Activated CD4-positive, alpha-beta T cell treated with anti-CD3 and anti-CD28 coated beads for 36 hours (primary cell): ENCODE measurements around the gene OSBP2. TPM values are rescaled to one million over a fixed set of nuclear protein-coding genes. Genes with fewer than 3 reads are reported as not detected.

Source experiments
- ATAC-seq: fragments of 200-7000 bp; cut with Tn5 transposase; one replicate; pipeline ENCODE4 v1.10.0; 2021; ENCODE audit warnings: mild to moderate bottlenecking, moderate library complexity
- CTCF ChIA-PET: fragments of 350-600 bp; sonication (Branson Sonifier 250); formaldehyde crosslinking; loops from one replicate; lab custom pipeline; 2021; ENCODE audit warnings: antibody characterized with exemption; lab: Charles Lee
- POLR2A ChIA-PET: fragments of 350-600 bp; sonication (Branson Sonifier 250); formaldehyde crosslinking; loops from one replicate; lab custom pipeline; 2021; ENCODE audit warnings: antibody characterized with exemption, inconsistent platforms; lab: Charles Lee
- DNase-seq: peaks from one replicate; pipeline ENCODE4 v3.0.0-alpha.2; 2020
- H3K27ac Mint-ChIP-seq: one replicate; pipeline ENCODE4 v1.8.0; 2021; ENCODE audit warnings: mixed read lengths
- H3K27me3 Mint-ChIP-seq: one replicate; pipeline ENCODE4 v1.8.0; 2021; ENCODE audit warnings: mixed read lengths
- H3K36me3 Mint-ChIP-seq: one replicate; pipeline ENCODE4 v1.8.0; 2021; ENCODE audit warnings: low read depth, mixed read lengths
- H3K4me1 Mint-ChIP-seq: one replicate; pipeline ENCODE4 v1.8.0; 2021; ENCODE audit warnings: mixed read lengths
- H3K4me3 Mint-ChIP-seq: one replicate; pipeline ENCODE4 v1.8.0; 2021; ENCODE audit warnings: mild to moderate bottlenecking, moderate library complexity, mixed read lengths
- H3K9me3 Mint-ChIP-seq: one replicate; pipeline ENCODE4 v1.8.0; 2021; ENCODE audit warnings: low read depth, mixed read lengths
- intact Hi-C, 2 experiments: fragments of 100-400 bp; cut with DNase I in 1 of 2; cut with micrococcal nuclease in 1 of 2; formaldehyde crosslinking; loops; one replicate each; pipeline versions ENCODE4 v1.14.2 to v1.15.1; 2022 to 2024; cut with DNase I, micrococcal nuclease
- total RNA-seq, 2 experiments: library from RNA; stranded (reverse); gene quantifications; one replicate each; pipeline ENCODE4 v1.2.3, GENCODE V29; 2021

Gene OSBP2
- total RNA-seq, 2 experiments from 2014 or later: 1.2 to 1.4 TPM

- intact Hi-C loops: no loop called here
- ChIA-PET POLR2A (no interaction called here), CTCF (interaction anchor here (1.4 kb wide), 1 partner anchor 50 kb away, joined by 3 read pairs; no protein-coding TSS in a partner anchor)
- Mint-ChIP-seq H3K4me1 (no peaks in the 10 kb centered on the region), H3K36me3 (peaks cover 2% of the 10 kb centered on the region), H3K27me3 (no peaks in the 10 kb centered on the region), H3K9me3 (peaks cover 2% of the 10 kb centered on the region), H3K4me3 (no peak overlapping the region), H3K27ac (no peak overlapping the region)
- ATAC-seq: peak; percentile 12
- no peak for DNase-seq
These were observed 146.6 kb downstream of the OSBP2 start for GRCh38 chr22:30841273-30841672.

- intact Hi-C loops: no loop called here
These were observed 148.6 kb downstream of the OSBP2 start for GRCh38 chr22:30843245-30843644.

GRCh38 chr22:30847583-30847982 is 152.9 kb downstream of the OSBP2 start:
- Mint-ChIP-seq H3K4me1 (no peaks in the 10 kb centered on the region), H3K9me3 (peaks cover 3% of the 10 kb centered on the region), H3K4me3 (no peak overlapping the region), H3K27me3 (peaks cover 4% of the 10 kb centered on the region), H3K36me3 (no peaks in the 10 kb centered on the region), H3K27ac (no peak overlapping the region)
- DNase-seq: no peak
- ChIA-PET CTCF (interaction anchor here (0.6 to 1.0 kb wide), 2 partner anchors 12 to 315 kb away, joined by 3 to 6 read pairs; no protein-coding TSS in a partner anchor), POLR2A (no interaction called here)
- intact Hi-C loops: no loop called here
- no peak for ATAC-seq

More at GRCh38 chr22:30843245-30843644, 148.6 kb downstream of the OSBP2 start:
- H3K4me3 Mint-ChIP-seq: no peak overlapping the region
- no peak for DNase-seq
- no peak overlapping the region for H3K27ac Mint-ChIP-seq
- no peak for ATAC-seq
- ChIA-PET CTCF (interaction anchor here (1.0 kb wide), 1 partner anchor 127 kb away, joined by 3 read pairs; no protein-coding TSS in a partner anchor), POLR2A (no interaction called here)
- H3K36me3 Mint-ChIP-seq: peaks cover 2% of the 10 kb centered on the region
- H3K27me3 Mint-ChIP-seq: no peaks in the 10 kb centered on the region
- H3K4me1 Mint-ChIP-seq: no peaks in the 10 kb centered on the region
- peaks cover 5% of the 10 kb centered on the region for H3K9me3 Mint-ChIP-seq

- Mint-ChIP-seq H3K36me3 (no peaks in the 10 kb centered on the region), H3K27ac (no peak overlapping the region), H3K4me3 (no peak overlapping the region), H3K4me1 (no peaks in the 10 kb centered on the region), H3K27me3 (peaks cover 2% of the 10 kb centered on the region), H3K9me3 (peaks cover 3% of the 10 kb centered on the region)
- ATAC-seq (no peak), DNase-seq (no peak)
- CTCF ChIA-PET: no interaction called here
- POLR2A ChIA-PET: no interaction called here
- intact Hi-C loops: no loop called here
These were observed 160.6 kb downstream of the OSBP2 start for GRCh38 chr22:30855266-30855665.

GRCh38 chr22:30855677-30856518 is 161.2 kb downstream of the OSBP2 start:
- no peak for DNase-seq
- H3K27me3 Mint-ChIP-seq: peaks cover 2% of the 10 kb centered on the region
- peaks cover 3% of the 10 kb centered on the region for H3K9me3 Mint-ChIP-seq
- CTCF ChIA-PET: interaction anchor here (0.6 kb wide), 1 partner anchor 590 kb away, joined by 3 read pairs; no protein-coding TSS in a partner anchor
- ATAC-seq: no peak
- no peak overlapping the region for H3K27ac Mint-ChIP-seq
- H3K4me1 Mint-ChIP-seq: no peaks in the 10 kb centered on the region
- POLR2A ChIA-PET: no interaction called here
- H3K36me3 Mint-ChIP-seq: no peaks in the 10 kb centered on the region
- H3K4me3 Mint-ChIP-seq: no peak overlapping the region
- intact Hi-C loops: no loop called here

GRCh38 chr22:30856741-30857502 is 162.2 kb downstream of the OSBP2 start:
- CTCF ChIA-PET: no interaction called here
- peaks cover 3% of the 10 kb centered on the region for H3K9me3 Mint-ChIP-seq
- no peaks in the 10 kb centered on the region for H3K36me3 Mint-ChIP-seq
- ATAC-seq (no peak), DNase-seq (no peak)
- H3K27me3 Mint-ChIP-seq: peaks cover 2% of the 10 kb centered on the region
- intact Hi-C loops: no loop called here
- H3K4me1 Mint-ChIP-seq: no peaks in the 10 kb centered on the region
- no peak overlapping the region for H3K4me3 Mint-ChIP-seq
- no peak overlapping the region for H3K27ac Mint-ChIP-seq
- POLR2A ChIA-PET: no interaction called here

- no peaks in the 10 kb centered on the region for H3K36me3 Mint-ChIP-seq
- CTCF ChIA-PET: interaction anchor here (0.9 kb wide), 1 partner anchor 267 kb away, joined by 3 read pairs; no protein-coding TSS in a partner anchor
- DNase-seq (no peak), ATAC-seq (no peak)
- peaks cover 2% of the 10 kb centered on the region for H3K27me3 Mint-ChIP-seq
- POLR2A ChIA-PET: no interaction called here
- H3K9me3 Mint-ChIP-seq: peaks cover 3% of the 10 kb centered on the region
- H3K4me3 Mint-ChIP-seq: no peak overlapping the region
- no peak overlapping the region for H3K27ac Mint-ChIP-seq
- H3K4me1 Mint-ChIP-seq: no peaks in the 10 kb centered on the region
- intact Hi-C loops: no loop called here
These were observed 163.1 kb downstream of the OSBP2 start for GRCh38 chr22:30857791-30858190.

- no peak overlapping the region for H3K27ac Mint-ChIP-seq
- POLR2A ChIA-PET: no interaction called here
- CTCF ChIA-PET: interaction anchor here (1.1 kb wide), 1 partner anchor 11 kb away, joined by 3 read pairs; no protein-coding TSS in a partner anchor
These were observed 164.5 kb downstream of the OSBP2 start for GRCh38 chr22:30858976-30859713.

GRCh38 chr22:30859714-30860095 is 165.0 kb downstream of the OSBP2 start:
- DNase-seq: no peak
- no peak overlapping the region for H3K4me3 Mint-ChIP-seq
- ChIA-PET CTCF (interaction anchor here (1.1 kb wide), 1 partner anchor 12 kb away, joined by 3 read pairs; no protein-coding TSS in a partner anchor), POLR2A (no interaction called here)
- H3K27me3 Mint-ChIP-seq: no peaks in the 10 kb centered on the region
- no peak for ATAC-seq
- H3K27ac Mint-ChIP-seq: no peak overlapping the region
- no peaks in the 10 kb centered on the region for H3K4me1 Mint-ChIP-seq
- no peaks in the 10 kb centered on the region for H3K36me3 Mint-ChIP-seq
- intact Hi-C loops: no loop called here
- peaks cover under 1% of the 10 kb centered on the region for H3K9me3 Mint-ChIP-seq

More at GRCh38 chr22:30858976-30859713, 164.5 kb downstream of the OSBP2 start:
- intact Hi-C loops: no loop called here
- DNase-seq: no peak
- Mint-ChIP-seq H3K27me3 (no peaks in the 10 kb centered on the region), H3K36me3 (no peaks in the 10 kb centered on the region), H3K4me3 (no peak overlapping the region), H3K4me1 (no peaks in the 10 kb centered on the region), H3K9me3 (peaks cover 3% of the 10 kb centered on the region)
- no peak for ATAC-seq

GRCh38 chr22:30860176-30861105 is 165.8 kb downstream of the OSBP2 start:
- H3K27ac Mint-ChIP-seq: no peak overlapping the region
- no peaks in the 10 kb centered on the region for H3K4me1 Mint-ChIP-seq
- DNase-seq (no peak), ATAC-seq (no peak)
- ChIA-PET CTCF (interaction anchor here (0.5 kb wide), 1 partner anchor 96 kb away, joined by 3 read pairs; no protein-coding TSS in a partner anchor), POLR2A (no interaction called here)
- no peaks in the 10 kb centered on the region for H3K9me3 Mint-ChIP-seq
- H3K27me3 Mint-ChIP-seq: no peaks in the 10 kb centered on the region
- no peaks in the 10 kb centered on the region for H3K36me3 Mint-ChIP-seq
- no peak overlapping the region for H3K4me3 Mint-ChIP-seq
- intact Hi-C loops: no loop called here
